ENCODE results near the gene CC2D1A. TPM values are rescaled to one million over a fixed set of nuclear protein-coding genes. Genes with fewer than 3 reads are reported as not detected.

Gene CC2D1A
- total RNA-seq, 4 donors from 2014 or later: 22.3 to 44.9 (median 33.7) TPM

DNA sequence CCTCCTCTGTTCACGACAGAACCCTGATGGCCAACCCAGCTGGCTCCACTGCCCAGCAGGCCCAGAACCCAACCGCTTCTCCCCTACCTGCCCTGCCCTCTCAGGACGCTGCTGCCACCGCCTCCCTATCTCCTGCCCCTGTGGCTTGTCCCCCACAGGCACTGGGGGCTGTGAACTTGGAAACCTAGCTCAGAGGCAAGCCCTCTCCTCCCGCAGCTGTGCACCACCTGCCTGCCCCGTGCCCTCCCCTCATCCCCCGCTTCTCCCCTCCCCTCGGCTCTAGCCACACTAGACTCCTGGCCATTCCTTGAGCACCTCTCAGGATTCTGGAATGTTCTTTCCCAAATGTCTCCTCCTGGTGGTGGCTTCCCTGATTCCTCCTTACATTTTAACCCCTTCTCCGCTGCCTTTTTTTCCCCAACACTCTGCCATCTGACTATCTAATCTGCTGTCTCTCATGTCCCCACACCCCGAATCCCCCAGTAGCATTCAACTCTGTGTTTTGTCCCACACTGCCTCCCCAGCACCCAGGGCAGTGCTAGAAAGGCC is 22.4 kb upstream of the CC2D1A start:
- Histone ChIP-seq H3K4me3 (no peak overlapping the region), H3K9me3 (no peaks in the 10 kb centered on the region), H3K4me1 (peaks cover 13 to 17% of the 10 kb centered on the region in 2 donors), H3K27me3 (no peaks in the 10 kb centered on the region), H3K27ac (no peak overlapping the region), H3K36me3 (no peaks in the 10 kb centered on the region)
- ATAC-seq (no peak), DNase-seq (no peak)
- intact Hi-C loops (cut with DNase I; ENCODE audit: low total_unique reads) (loop anchor here (5.0 kb wide), 1 partner anchor 254 kb away; the partner anchor contains the start of gene ASF1B), in situ Hi-C loops (cut with MboI; ENCODE audit: low sequenced_read_pairs in 4 of 4) (loop anchor here (10.0 to 25.0 kb wide), 3 partner anchors 161 to 479 kb away; no protein-coding TSS in a partner anchor)
- TF ChIP-seq POLR2A (IDR thresholded peaks at IDR 0.05): no peak
- TF ChIP-seq, protein P1, sequence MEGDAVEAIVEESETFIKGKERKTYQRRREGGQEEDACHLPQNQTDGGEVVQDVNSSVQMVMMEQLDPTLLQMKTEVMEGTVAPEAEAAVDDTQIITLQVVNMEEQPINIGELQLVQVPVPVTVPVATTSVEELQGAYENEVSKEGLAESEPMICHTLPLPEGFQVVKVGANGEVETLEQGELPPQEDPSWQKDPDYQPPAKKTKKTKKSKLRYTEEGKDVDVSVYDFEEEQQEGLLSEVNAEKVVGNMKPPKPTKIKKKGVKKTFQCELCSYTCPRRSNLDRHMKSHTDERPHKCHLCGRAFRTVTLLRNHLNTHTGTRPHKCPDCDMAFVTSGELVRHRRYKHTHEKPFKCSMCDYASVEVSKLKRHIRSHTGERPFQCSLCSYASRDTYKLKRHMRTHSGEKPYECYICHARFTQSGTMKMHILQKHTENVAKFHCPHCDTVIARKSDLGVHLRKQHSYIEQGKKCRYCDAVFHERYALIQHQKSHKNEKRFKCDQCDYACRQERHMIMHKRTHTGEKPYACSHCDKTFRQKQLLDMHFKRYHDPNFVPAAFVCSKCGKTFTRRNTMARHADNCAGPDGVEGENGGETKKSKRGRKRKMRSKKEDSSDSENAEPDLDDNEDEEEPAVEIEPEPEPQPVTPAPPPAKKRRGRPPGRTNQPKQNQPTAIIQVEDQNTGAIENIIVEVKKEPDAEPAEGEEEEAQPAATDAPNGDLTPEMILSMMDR (IDR thresholded peaks at IDR 0.05 in 4 of 5, conservative IDR thresholded peaks at IDR 0.05 in 1 of 5): no peak

GRCh38 chr19:13884726-13885591 is 21.0 kb upstream of the CC2D1A start:
- Histone ChIP-seq H3K27me3 (no peaks in the 10 kb centered on the region), H3K9me3 (no peaks in the 10 kb centered on the region), H3K36me3 (no peaks in the 10 kb centered on the region), H3K4me3 (no peak overlapping the region), H3K4me1 (peaks cover 10 to 11% of the 10 kb centered on the region in 2 donors), H3K27ac (no peak overlapping the region)
- in situ Hi-C loops (cut with MboI; ENCODE audit: low sequenced_read_pairs in 4 of 4): loop anchor here (10.0 to 25.0 kb wide), 3 partner anchors 160 to 477 kb away; no protein-coding TSS in a partner anchor
- ATAC-seq (no peak), DNase-seq (no peak)
- intact Hi-C loops (cut with DNase I; ENCODE audit: low total_unique reads): loop anchor here (5.0 kb wide), 1 partner anchor 252 kb away; the partner anchor contains the start of gene ASF1B
- no peak for TF ChIP-seq POLR2A (IDR thresholded peaks at IDR 0.05)
- TF ChIP-seq, protein P1 (IDR thresholded peaks at IDR 0.05 in 4 of 5, conservative IDR thresholded peaks at IDR 0.05 in 1 of 5): no peak

GRCh38 chr19:13885826-13886365 is 20.1 kb upstream of the CC2D1A start:
- intact Hi-C loops (cut with DNase I; ENCODE audit: low total_unique reads) (no loop called here), in situ Hi-C loops (cut with MboI; ENCODE audit: low sequenced_read_pairs in 4 of 4) (loop anchor here (10.0 to 25.0 kb wide), 3 partner anchors 159 to 476 kb away; no protein-coding TSS in a partner anchor)
- Histone ChIP-seq H3K4me1 (peaks cover 3 to 4% of the 10 kb centered on the region in 2 donors), H3K9me3 (no peaks in the 10 kb centered on the region), H3K27me3 (no peaks in the 10 kb centered on the region), H3K36me3 (no peaks in the 10 kb centered on the region), H3K27ac (no peak overlapping the region), H3K4me3 (no peak overlapping the region)
- ATAC-seq (no peak), DNase-seq (no peak)
- TF ChIP-seq, protein P1 (IDR thresholded peaks at IDR 0.05 in 4 of 5, conservative IDR thresholded peaks at IDR 0.05 in 1 of 5): no peak
- TF ChIP-seq POLR2A (IDR thresholded peaks at IDR 0.05): no peak

DNA sequence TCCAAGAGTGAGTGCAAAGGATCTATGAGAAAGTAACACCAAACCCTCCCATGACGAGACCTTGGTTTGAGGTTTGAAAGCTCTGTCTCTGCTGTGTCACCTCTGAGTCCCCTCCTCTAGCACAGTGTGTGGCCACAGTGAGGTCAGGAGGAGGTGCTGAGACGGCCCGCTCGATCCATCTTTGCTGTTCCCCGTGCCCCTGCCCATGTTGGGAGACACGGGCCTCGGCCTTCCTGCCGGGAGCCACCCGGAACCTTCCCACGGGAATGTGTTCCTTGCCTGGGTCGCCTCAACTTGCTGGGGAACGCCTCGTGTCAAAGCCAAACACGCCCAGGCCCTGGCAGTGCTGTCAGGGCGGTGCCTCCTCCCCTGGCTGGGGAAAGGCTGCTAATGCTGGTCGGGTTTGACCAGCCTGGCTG is 19.0 kb upstream of the CC2D1A start:
- Histone ChIP-seq H3K4me1 (no peaks in the 10 kb centered on the region), H3K27me3 (no peaks in the 10 kb centered on the region), H3K36me3 (no peaks in the 10 kb centered on the region), H3K4me3 (no peak overlapping the region), H3K27ac (no peak overlapping the region), H3K9me3 (no peaks in the 10 kb centered on the region)
- no peak for DNase-seq
- no peak for ATAC-seq
- in situ Hi-C loops (cut with MboI; ENCODE audit: low sequenced_read_pairs in 4 of 4) (loop anchor here (10.0 to 25.0 kb wide), 3 partner anchors 158 to 475 kb away; no protein-coding TSS in a partner anchor), intact Hi-C loops (cut with DNase I; ENCODE audit: low total_unique reads) (no loop called here)
- TF ChIP-seq, protein P1 (IDR thresholded peaks at IDR 0.05 in 4 of 5, conservative IDR thresholded peaks at IDR 0.05 in 1 of 5): no peak
- no peak for TF ChIP-seq POLR2A (IDR thresholded peaks at IDR 0.05)
